ENCODE measurements around the gene NEK8. TPM values are rescaled to one million over a fixed set of nuclear protein-coding genes. Genes with fewer than 3 reads are reported as not detected.

The NEK8 gene
- total and polyA plus RNA-seq, 9 donors = 1.9 to 8.3 (median 3.2) TPM

DNA sequence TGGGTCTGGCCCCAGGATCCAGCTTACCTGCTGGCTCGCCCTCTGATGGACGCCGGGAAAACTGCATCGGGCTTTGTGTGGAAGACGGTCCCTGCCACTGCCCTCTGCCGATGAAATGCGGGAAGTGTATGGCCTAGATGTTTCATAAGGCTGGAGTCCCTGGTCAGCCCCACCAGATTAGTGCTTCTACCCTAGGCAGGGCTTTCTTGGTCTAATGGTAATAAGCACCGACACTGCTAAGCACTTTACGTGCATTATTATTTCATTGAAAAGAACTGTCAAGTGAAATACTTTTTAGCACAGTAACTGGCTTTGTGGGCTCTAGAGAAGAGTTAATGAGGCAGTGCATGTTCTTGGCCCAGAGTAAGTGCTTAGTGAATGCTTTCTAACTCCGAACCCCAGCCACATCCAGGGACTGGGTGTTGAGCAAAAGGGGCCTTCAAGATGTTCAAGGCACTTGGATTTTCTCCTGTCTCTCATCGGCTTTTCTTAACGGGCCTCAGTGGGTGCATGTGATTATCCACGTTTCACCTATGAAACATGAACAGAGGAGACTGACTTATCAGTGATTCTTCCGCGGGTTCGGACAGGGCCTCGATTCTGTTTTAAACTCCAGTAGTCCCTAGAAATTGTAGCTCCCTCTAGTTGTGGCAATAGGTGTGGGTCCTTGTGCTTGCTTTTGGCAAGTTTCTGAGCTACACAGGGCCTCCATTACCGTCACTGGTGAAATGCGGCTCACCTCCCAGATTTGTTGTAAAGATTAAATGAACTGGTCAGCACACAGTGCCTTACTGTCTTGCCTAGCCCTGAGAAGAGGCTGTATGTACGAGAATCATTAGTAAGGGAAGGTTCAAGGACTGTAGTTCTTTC, 21.8 kb downstream of the NEK8 start:
- no peaks in the 10 kb centered on the region for H3K36me3 ChIP-seq
- H3K9me3 ChIP-seq = no peaks in the 10 kb centered on the region
- 25 to 31% (median 27%) methylated on average over 20 of the region's 20 CpGs for WGBS, 3 donors
- no peak for TF ChIP-seq EP300 (IDR thresholded peaks at IDR 0.05)
- TF ChIP-seq, protein P1, sequence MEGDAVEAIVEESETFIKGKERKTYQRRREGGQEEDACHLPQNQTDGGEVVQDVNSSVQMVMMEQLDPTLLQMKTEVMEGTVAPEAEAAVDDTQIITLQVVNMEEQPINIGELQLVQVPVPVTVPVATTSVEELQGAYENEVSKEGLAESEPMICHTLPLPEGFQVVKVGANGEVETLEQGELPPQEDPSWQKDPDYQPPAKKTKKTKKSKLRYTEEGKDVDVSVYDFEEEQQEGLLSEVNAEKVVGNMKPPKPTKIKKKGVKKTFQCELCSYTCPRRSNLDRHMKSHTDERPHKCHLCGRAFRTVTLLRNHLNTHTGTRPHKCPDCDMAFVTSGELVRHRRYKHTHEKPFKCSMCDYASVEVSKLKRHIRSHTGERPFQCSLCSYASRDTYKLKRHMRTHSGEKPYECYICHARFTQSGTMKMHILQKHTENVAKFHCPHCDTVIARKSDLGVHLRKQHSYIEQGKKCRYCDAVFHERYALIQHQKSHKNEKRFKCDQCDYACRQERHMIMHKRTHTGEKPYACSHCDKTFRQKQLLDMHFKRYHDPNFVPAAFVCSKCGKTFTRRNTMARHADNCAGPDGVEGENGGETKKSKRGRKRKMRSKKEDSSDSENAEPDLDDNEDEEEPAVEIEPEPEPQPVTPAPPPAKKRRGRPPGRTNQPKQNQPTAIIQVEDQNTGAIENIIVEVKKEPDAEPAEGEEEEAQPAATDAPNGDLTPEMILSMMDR (IDR thresholded peaks at IDR 0.05) = peak; percentile 97 to 99 (median 98)
- peak; percentile 89 to 95 (median 93) for DNase-seq
- H3K27ac ChIP-seq = no peak overlapping the region
- no peaks in the 10 kb centered on the region for H3K27me3 ChIP-seq
- peaks cover 8% of the 10 kb centered on the region for H3K4me1 ChIP-seq (ENCODE audit: insufficient read depth)
- no peak overlapping the region for H3K4me3 ChIP-seq
- intact Hi-C loops (cut with DNase I) = loop anchor here in 2 of 4 donors (2.0 to 10.0 kb wide), 2 partner anchors 24 to 154 kb away; partner anchors contain the start of genes DHRS13 (in 1 of the 2) and TLCD1 (in 1 of the 2)

DNA sequence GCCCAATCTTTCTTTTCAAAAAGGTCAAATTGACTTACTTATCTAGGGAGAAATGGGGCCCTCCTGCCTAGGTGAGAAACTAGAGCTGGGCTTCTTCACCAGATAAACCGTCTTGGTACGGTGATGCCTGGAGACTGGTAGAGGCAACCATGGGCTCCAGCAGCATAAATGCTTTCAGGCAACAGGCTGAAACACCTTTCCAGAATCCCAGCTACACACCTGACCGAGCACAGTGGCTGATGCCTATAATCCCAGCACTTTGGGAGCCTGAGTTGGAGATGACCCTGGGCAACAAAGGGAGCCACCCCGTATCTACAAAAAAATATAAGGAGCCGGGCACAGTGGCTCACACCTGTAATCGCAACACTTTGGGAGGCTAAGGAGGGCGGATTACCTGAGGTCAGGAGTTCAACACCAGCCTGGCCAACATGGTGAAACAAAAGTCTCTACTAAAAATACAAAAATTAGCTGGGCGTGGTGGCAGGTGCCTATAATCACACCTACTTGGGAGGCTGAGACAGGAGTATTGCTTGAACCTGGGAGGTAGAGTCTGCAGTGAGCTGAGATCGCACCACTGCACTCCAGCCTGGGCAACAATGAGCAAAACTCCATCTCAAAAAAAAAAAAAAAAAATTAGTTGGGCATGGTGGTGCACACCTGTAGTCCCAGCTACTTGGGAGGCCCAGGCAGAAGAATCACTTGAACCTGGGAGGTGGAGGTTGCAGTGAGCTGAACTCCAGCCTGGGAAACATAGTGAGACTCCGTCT, 23.2 kb downstream of the NEK8 start:
- no peak overlapping the region for H3K4me3 ChIP-seq
- H3K27me3 ChIP-seq = no peaks in the 10 kb centered on the region
- DNase-seq = peak in 2 of 5 donors; percentile 3 to 19
- WGBS, 3 donors = 89 to 92% (median 91%) methylated on average over 10 of the region's 10 CpGs
- no peaks in the 10 kb centered on the region for H3K9me3 ChIP-seq
- no peak overlapping the region for H3K27ac ChIP-seq
- H3K4me1 ChIP-seq (ENCODE audit: insufficient read depth) = no peaks in the 10 kb centered on the region
- TF ChIP-seq, protein P1 (IDR thresholded peaks at IDR 0.05) = no peak
- TF ChIP-seq POLR2A (IDR thresholded peaks at IDR 0.05) (no peak), EP300 (IDR thresholded peaks at IDR 0.05) (no peak)
- intact Hi-C loops (cut with DNase I) = loop anchor here in 2 of 4 donors (2.0 to 10.0 kb wide), 2 partner anchors 25 to 153 kb away; partner anchors contain the start of genes DHRS13 (in 1 of the 2) and TLCD1 (in 1 of the 2)
- no peaks in the 10 kb centered on the region for H3K36me3 ChIP-seq

DNA sequence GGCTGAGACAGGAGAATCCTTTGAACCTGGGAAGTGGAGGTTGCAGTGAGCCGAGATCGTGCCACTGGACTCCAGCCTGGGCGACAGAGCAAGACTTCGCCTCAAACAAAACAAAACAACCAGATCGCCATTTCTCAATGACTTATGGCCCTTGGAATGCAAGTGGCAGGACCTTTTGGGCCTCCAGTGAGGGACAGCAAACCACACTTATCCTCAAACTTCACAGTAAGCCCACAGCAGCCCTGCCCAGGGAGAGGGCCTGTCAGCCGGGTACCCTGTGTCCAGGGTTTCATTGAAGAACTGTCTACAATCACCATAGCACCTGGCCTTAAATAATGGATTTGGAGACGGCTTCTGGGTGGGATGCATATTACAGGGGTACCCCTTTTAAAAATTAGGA, 26.9 kb downstream of the NEK8 start:
- H3K27me3 ChIP-seq = no peaks in the 10 kb centered on the region
- intact Hi-C loops (cut with DNase I) = loop anchor here in 1 of 4 donors (10.0 kb wide), 1 partner anchor 149 kb away; the partner anchor contains the start of gene DHRS13
- no peaks in the 10 kb centered on the region for H3K4me1 ChIP-seq (ENCODE audit: insufficient read depth)
- TF ChIP-seq POLR2A (IDR thresholded peaks at IDR 0.05) (no peak), EP300 (IDR thresholded peaks at IDR 0.05) (no peak)
- TF ChIP-seq, protein P1 (IDR thresholded peaks at IDR 0.05) = no peak
- WGBS, 3 donors = 78 to 82% (median 79%) methylated on average over 7 of the region's 7 CpGs
- H3K9me3 ChIP-seq = no peaks in the 10 kb centered on the region
- no peak overlapping the region for H3K27ac ChIP-seq
- no peak overlapping the region for H3K4me3 ChIP-seq
- no peak for DNase-seq
- H3K36me3 ChIP-seq = no peaks in the 10 kb centered on the region

DNA sequence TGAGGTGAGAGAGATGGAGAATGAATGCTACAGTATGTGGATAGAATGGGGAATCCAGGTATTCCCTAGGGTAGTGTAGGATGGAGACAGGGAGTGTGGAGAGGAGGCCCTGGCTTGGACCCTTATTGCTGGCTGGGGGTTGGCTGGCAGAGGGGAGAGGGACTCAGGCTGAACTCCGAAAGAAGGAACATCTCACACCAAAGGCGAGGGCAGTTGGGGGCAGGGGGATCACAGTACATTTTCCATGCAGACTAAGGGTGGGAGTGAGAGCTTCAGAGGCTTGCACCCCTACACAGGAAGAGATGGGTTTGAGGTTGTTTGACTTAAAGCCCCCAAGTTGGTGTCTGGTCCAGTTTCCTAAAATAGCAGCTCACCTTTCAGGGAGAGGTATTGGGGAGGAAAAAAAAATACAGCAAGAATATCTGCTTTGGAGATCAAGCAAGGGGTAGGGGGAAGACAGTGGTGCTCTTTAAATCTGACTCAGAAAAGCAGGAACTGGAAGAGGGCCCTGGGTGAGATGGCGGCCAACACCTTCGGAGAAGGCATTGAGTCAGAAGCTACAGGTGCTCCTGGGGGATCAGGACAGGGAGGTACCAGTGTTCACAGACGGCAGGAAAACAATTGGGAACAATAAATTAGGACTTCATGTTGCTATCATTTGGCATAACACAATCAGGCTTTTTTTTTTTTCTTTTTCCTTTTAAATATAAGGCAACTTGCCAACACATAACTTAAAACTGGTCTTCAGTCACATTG, 27.6 kb downstream of the NEK8 start:
- TF ChIP-seq POLR2A (IDR thresholded peaks at IDR 0.05) (no peak), EP300 (IDR thresholded peaks at IDR 0.05) (no peak)
- TF ChIP-seq, protein P1 (IDR thresholded peaks at IDR 0.05) = no peak
- WGBS, 3 donors = 68 to 81% (median 70%) methylated on average over 5 of the region's 5 CpGs
- Histone ChIP-seq H3K4me1 (ENCODE audit: insufficient read depth) (no peaks in the 10 kb centered on the region), H3K36me3 (no peaks in the 10 kb centered on the region), H3K9me3 (no peaks in the 10 kb centered on the region), H3K4me3 (no peak overlapping the region), H3K27ac (no peak overlapping the region), H3K27me3 (no peaks in the 10 kb centered on the region)
- intact Hi-C loops (cut with DNase I) = loop anchor here in 1 of 4 donors (10.0 kb wide), 1 partner anchor 149 kb away; the partner anchor contains the start of gene DHRS13
- no peak for DNase-seq
